DLD1 (cell line): ENCODE data around the gene TMTC2.

Experiments used
- in situ Hi-C: cut with HindIII; loops from 2 replicates; pipeline ENCODE4 v1.10.0; 2017; ENCODE audit warnings: low sequenced_read_pairs

The TMTC2 gene

GRCh38 chr12:83168751-83169150, 482.0 kb downstream of the TMTC2 start:
- in situ Hi-C loops: no loop called here

GRCh38 chr12:83172441-83172840, 485.7 kb downstream of the TMTC2 start:
- in situ Hi-C loops: no loop called here

- in situ Hi-C loops: no loop called here
These were observed 486.4 kb downstream of the TMTC2 start for GRCh38 chr12:83172866-83173649.

- in situ Hi-C loops: no loop called here
These were observed 493.3 kb downstream of the TMTC2 start for GRCh38 chr12:83179999-83180398.

GRCh38 chr12:83181074-83181473, 494.4 kb downstream of the TMTC2 start:
- in situ Hi-C loops: no loop called here

GRCh38 chr12:83183132-83183531, 496.4 kb downstream of the TMTC2 start:
- in situ Hi-C loops: no loop called here
